ENCODE measurements around the gene ANOS1.

Gene ANOS1

GRCh38 chrX:8663325-8663724 lies 68.6 kb downstream of the ANOS1 start:
- no peak overlapping the region for H3K9ac ChIP-seq (ENCODE audit: low read length)
- H3K4me1 ChIP-seq (ENCODE audit: control insufficient read depth, insufficient read depth, low read length) = no peaks in the 10 kb centered on the region
- no peak for DNase-seq (ENCODE audit: low read depth)
- no peaks in the 10 kb centered on the region for H3K36me3 ChIP-seq (ENCODE audit: control insufficient read depth, insufficient read depth, low read length, severe bottlenecking)
- no peaks in the 10 kb centered on the region for H3K27me3 ChIP-seq (replicated peaks; ENCODE audit: control insufficient read depth, insufficient read depth, low read length)
- H3K9me3 ChIP-seq (ENCODE audit: control insufficient read depth, low read length) = no peaks in the 10 kb centered on the region
- no peak overlapping the region for H3K4me3 ChIP-seq (ENCODE audit: low read length)

- no peaks in the 10 kb centered on the region for H3K4me1 ChIP-seq (ENCODE audit: control insufficient read depth, insufficient read depth, low read length)
- H3K9ac ChIP-seq (ENCODE audit: low read length) = no peak overlapping the region
- no peaks in the 10 kb centered on the region for H3K9me3 ChIP-seq (ENCODE audit: control insufficient read depth, low read length)
- no peaks in the 10 kb centered on the region for H3K36me3 ChIP-seq (ENCODE audit: control insufficient read depth, insufficient read depth, low read length, severe bottlenecking)
- H3K4me3 ChIP-seq (ENCODE audit: low read length) = no peak overlapping the region
- no peak for DNase-seq (ENCODE audit: low read depth)
- no peaks in the 10 kb centered on the region for H3K27me3 ChIP-seq (replicated peaks; ENCODE audit: control insufficient read depth, insufficient read depth, low read length)
These were observed 74.1 kb downstream of the ANOS1 start for GRCh38 chrX:8657883-8658282.

- no peaks in the 10 kb centered on the region for H3K27me3 ChIP-seq (replicated peaks; ENCODE audit: control insufficient read depth, insufficient read depth, low read length)
- no peak overlapping the region for H3K4me3 ChIP-seq (ENCODE audit: low read length)
- H3K9ac ChIP-seq (ENCODE audit: low read length) = no peak overlapping the region
- H3K36me3 ChIP-seq (ENCODE audit: control insufficient read depth, insufficient read depth, low read length, severe bottlenecking) = no peaks in the 10 kb centered on the region
- H3K9me3 ChIP-seq (ENCODE audit: control insufficient read depth, low read length) = no peaks in the 10 kb centered on the region
- no peaks in the 10 kb centered on the region for H3K4me1 ChIP-seq (ENCODE audit: control insufficient read depth, insufficient read depth, low read length)
- no peak for DNase-seq (ENCODE audit: low read depth)
These were observed 78.0 kb downstream of the ANOS1 start for GRCh38 chrX:8653956-8654355.

- Histone ChIP-seq H3K9ac (ENCODE audit: low read length) (no peak overlapping the region), H3K4me3 (ENCODE audit: low read length) (no peak overlapping the region), H3K27me3 (replicated peaks; ENCODE audit: control insufficient read depth, insufficient read depth, low read length) (no peaks in the 10 kb centered on the region), H3K36me3 (ENCODE audit: control insufficient read depth, insufficient read depth, low read length, severe bottlenecking) (no peaks in the 10 kb centered on the region), H3K4me1 (ENCODE audit: control insufficient read depth, insufficient read depth, low read length) (no peaks in the 10 kb centered on the region), H3K9me3 (ENCODE audit: control insufficient read depth, low read length) (no peaks in the 10 kb centered on the region)
- no peak for DNase-seq (ENCODE audit: low read depth)
These were observed 82.0 kb downstream of the ANOS1 start for GRCh38 chrX:8649969-8650368.

GRCh38 chrX:8647176-8647575 lies 84.8 kb downstream of the ANOS1 start:
- no peaks in the 10 kb centered on the region for H3K27me3 ChIP-seq (replicated peaks; ENCODE audit: control insufficient read depth, insufficient read depth, low read length)
- no peak overlapping the region for H3K9ac ChIP-seq (ENCODE audit: low read length)
- no peak for DNase-seq (ENCODE audit: low read depth)
- H3K36me3 ChIP-seq (ENCODE audit: control insufficient read depth, insufficient read depth, low read length, severe bottlenecking) = no peaks in the 10 kb centered on the region
- no peaks in the 10 kb centered on the region for H3K4me1 ChIP-seq (ENCODE audit: control insufficient read depth, insufficient read depth, low read length)
- H3K9me3 ChIP-seq (ENCODE audit: control insufficient read depth, low read length) = no peaks in the 10 kb centered on the region
- no peak overlapping the region for H3K4me3 ChIP-seq (ENCODE audit: low read length)

GRCh38 chrX:8639949-8640475 lies 91.9 kb downstream of the ANOS1 start:
- Histone ChIP-seq H3K4me1 (ENCODE audit: control insufficient read depth, insufficient read depth, low read length) (no peaks in the 10 kb centered on the region), H3K36me3 (ENCODE audit: control insufficient read depth, insufficient read depth, low read length, severe bottlenecking) (no peaks in the 10 kb centered on the region), H3K27me3 (replicated peaks; ENCODE audit: control insufficient read depth, insufficient read depth, low read length) (no peaks in the 10 kb centered on the region), H3K9ac (ENCODE audit: low read length) (no peak overlapping the region), H3K9me3 (ENCODE audit: control insufficient read depth, low read length) (no peaks in the 10 kb centered on the region), H3K4me3 (ENCODE audit: low read length) (no peak overlapping the region)
- DNase-seq (ENCODE audit: low read depth) = no peak

GRCh38 chrX:8636497-8636896 lies 95.4 kb downstream of the ANOS1 start:
- H3K4me3 ChIP-seq (ENCODE audit: low read length) = no peak overlapping the region
- no peak overlapping the region for H3K9ac ChIP-seq (ENCODE audit: low read length)
- H3K4me1 ChIP-seq (ENCODE audit: control insufficient read depth, insufficient read depth, low read length) = no peaks in the 10 kb centered on the region

GRCh38 chrX:8635812-8636211 lies 96.1 kb downstream of the ANOS1 start:
- Histone ChIP-seq H3K9ac (ENCODE audit: low read length) (no peak overlapping the region), H3K27me3 (replicated peaks; ENCODE audit: control insufficient read depth, insufficient read depth, low read length) (no peaks in the 10 kb centered on the region), H3K4me3 (ENCODE audit: low read length) (no peak overlapping the region), H3K9me3 (ENCODE audit: control insufficient read depth, low read length) (no peaks in the 10 kb centered on the region), H3K4me1 (ENCODE audit: control insufficient read depth, insufficient read depth, low read length) (no peaks in the 10 kb centered on the region), H3K36me3 (ENCODE audit: control insufficient read depth, insufficient read depth, low read length, severe bottlenecking) (no peaks in the 10 kb centered on the region)
- DNase-seq (ENCODE audit: low read depth) = no peak

More at GRCh38 chrX:8636497-8636896, 95.4 kb downstream of the ANOS1 start:
- Histone ChIP-seq H3K36me3 (ENCODE audit: control insufficient read depth, insufficient read depth, low read length, severe bottlenecking) (no peaks in the 10 kb centered on the region), H3K9me3 (ENCODE audit: control insufficient read depth, low read length) (no peaks in the 10 kb centered on the region), H3K27me3 (replicated peaks; ENCODE audit: control insufficient read depth, insufficient read depth, low read length) (no peaks in the 10 kb centered on the region)
- no peak for DNase-seq (ENCODE audit: low read depth)

GRCh38 chrX:8632924-8633323 lies 99.0 kb downstream of the ANOS1 start:
- no peaks in the 10 kb centered on the region for H3K36me3 ChIP-seq (ENCODE audit: control insufficient read depth, insufficient read depth, low read length, severe bottlenecking)
- DNase-seq (ENCODE audit: low read depth) = no peak

GRCh38 chrX:8629871-8630270 lies 102.1 kb downstream of the ANOS1 start:
- H3K9me3 ChIP-seq (ENCODE audit: control insufficient read depth, low read length) = no peaks in the 10 kb centered on the region
- H3K4me3 ChIP-seq (ENCODE audit: low read length) = no peak overlapping the region
- no peaks in the 10 kb centered on the region for H3K36me3 ChIP-seq (ENCODE audit: control insufficient read depth, insufficient read depth, low read length, severe bottlenecking)
- DNase-seq (ENCODE audit: low read depth) = peak; percentile 1
- no peaks in the 10 kb centered on the region for H3K4me1 ChIP-seq (ENCODE audit: control insufficient read depth, insufficient read depth, low read length)
- no peaks in the 10 kb centered on the region for H3K27me3 ChIP-seq (replicated peaks; ENCODE audit: control insufficient read depth, insufficient read depth, low read length)
- no peak overlapping the region for H3K9ac ChIP-seq (ENCODE audit: low read length)

More at GRCh38 chrX:8632924-8633323, 99.0 kb downstream of the ANOS1 start:
- no peaks in the 10 kb centered on the region for H3K9me3 ChIP-seq (ENCODE audit: control insufficient read depth, low read length)
- H3K9ac ChIP-seq (ENCODE audit: low read length) = no peak overlapping the region
- H3K4me1 ChIP-seq (ENCODE audit: control insufficient read depth, insufficient read depth, low read length) = no peaks in the 10 kb centered on the region
- H3K27me3 ChIP-seq (replicated peaks; ENCODE audit: control insufficient read depth, insufficient read depth, low read length) = no peaks in the 10 kb centered on the region
- H3K4me3 ChIP-seq (ENCODE audit: low read length) = no peak overlapping the region

- Histone ChIP-seq H3K9me3 (ENCODE audit: control insufficient read depth, low read length) (no peaks in the 10 kb centered on the region), H3K27me3 (replicated peaks; ENCODE audit: control insufficient read depth, insufficient read depth, low read length) (no peaks in the 10 kb centered on the region), H3K4me3 (ENCODE audit: low read length) (no peak overlapping the region), H3K4me1 (ENCODE audit: control insufficient read depth, insufficient read depth, low read length) (no peaks in the 10 kb centered on the region), H3K36me3 (ENCODE audit: control insufficient read depth, insufficient read depth, low read length, severe bottlenecking) (no peaks in the 10 kb centered on the region), H3K9ac (ENCODE audit: low read length) (no peak overlapping the region)
- DNase-seq (ENCODE audit: low read depth) = no peak
These were observed 104.1 kb downstream of the ANOS1 start for GRCh38 chrX:8627796-8628195.

GRCh38 chrX:8607326-8607725 lies 124.6 kb downstream of the ANOS1 start:
- Histone ChIP-seq H3K36me3 (ENCODE audit: control insufficient read depth, insufficient read depth, low read length, severe bottlenecking) (no peaks in the 10 kb centered on the region), H3K4me3 (ENCODE audit: low read length) (no peak overlapping the region), H3K4me1 (ENCODE audit: control insufficient read depth, insufficient read depth, low read length) (no peaks in the 10 kb centered on the region), H3K9me3 (ENCODE audit: control insufficient read depth, low read length) (peaks cover 32% of the 10 kb centered on the region), H3K9ac (ENCODE audit: low read length) (no peak overlapping the region), H3K27me3 (replicated peaks; ENCODE audit: control insufficient read depth, insufficient read depth, low read length) (no peaks in the 10 kb centered on the region)
- DNase-seq (ENCODE audit: low read depth) = no peak
